ENCODE results near the gene SEZ6L. TPM values are rescaled to one million over a fixed set of nuclear protein-coding genes. Genes with fewer than 3 reads are reported as not detected.

SEZ6L gene
- total and polyA plus RNA-seq, 9 donors, result 0.10 to 0.32 (median 0.15) TPM; not detected in 3

DNA sequence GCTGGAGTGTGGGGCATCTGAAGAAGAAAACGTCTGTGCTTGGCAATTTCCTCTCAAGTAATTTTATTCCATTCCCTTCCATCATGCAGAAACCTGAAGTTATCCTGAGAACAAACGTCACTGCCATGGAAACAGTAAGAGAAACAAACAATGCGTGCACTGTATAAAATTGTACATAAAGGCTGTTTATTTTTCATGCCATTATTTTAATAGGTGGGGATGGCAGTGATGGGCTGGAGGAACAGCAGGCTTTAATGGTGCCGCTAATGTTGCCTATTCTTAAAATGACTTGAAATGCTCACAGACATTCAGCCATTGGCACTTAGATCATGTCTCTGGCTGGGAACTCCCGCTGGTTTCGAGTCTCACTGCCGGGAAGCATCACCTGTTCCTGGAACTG lies 7.5 kb upstream of the SEZ6L start:
- Histone ChIP-seq H3K27ac (no peak overlapping the region), H3K4me3 (no peak overlapping the region), H3K4me1 (ENCODE audit: insufficient read depth) (no peaks in the 10 kb centered on the region), H3K9me3 (no peaks in the 10 kb centered on the region), H3K36me3 (no peaks in the 10 kb centered on the region), H3K27me3 (no peaks in the 10 kb centered on the region)
- WGBS, 3 donors, result 48 to 57% (median 55%) methylated on average over 7 of the region's 7 CpGs
- intact Hi-C loops (cut with DNase I), result no loop called here
- no peak for DNase-seq
- TF ChIP-seq EP300 (IDR thresholded peaks at IDR 0.05), result no peak
- TF ChIP-seq, protein P1, sequence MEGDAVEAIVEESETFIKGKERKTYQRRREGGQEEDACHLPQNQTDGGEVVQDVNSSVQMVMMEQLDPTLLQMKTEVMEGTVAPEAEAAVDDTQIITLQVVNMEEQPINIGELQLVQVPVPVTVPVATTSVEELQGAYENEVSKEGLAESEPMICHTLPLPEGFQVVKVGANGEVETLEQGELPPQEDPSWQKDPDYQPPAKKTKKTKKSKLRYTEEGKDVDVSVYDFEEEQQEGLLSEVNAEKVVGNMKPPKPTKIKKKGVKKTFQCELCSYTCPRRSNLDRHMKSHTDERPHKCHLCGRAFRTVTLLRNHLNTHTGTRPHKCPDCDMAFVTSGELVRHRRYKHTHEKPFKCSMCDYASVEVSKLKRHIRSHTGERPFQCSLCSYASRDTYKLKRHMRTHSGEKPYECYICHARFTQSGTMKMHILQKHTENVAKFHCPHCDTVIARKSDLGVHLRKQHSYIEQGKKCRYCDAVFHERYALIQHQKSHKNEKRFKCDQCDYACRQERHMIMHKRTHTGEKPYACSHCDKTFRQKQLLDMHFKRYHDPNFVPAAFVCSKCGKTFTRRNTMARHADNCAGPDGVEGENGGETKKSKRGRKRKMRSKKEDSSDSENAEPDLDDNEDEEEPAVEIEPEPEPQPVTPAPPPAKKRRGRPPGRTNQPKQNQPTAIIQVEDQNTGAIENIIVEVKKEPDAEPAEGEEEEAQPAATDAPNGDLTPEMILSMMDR (IDR thresholded peaks at IDR 0.05), result no peak
- TF ChIP-seq POLR2A (IDR thresholded peaks at IDR 0.05), result no peak

DNA sequence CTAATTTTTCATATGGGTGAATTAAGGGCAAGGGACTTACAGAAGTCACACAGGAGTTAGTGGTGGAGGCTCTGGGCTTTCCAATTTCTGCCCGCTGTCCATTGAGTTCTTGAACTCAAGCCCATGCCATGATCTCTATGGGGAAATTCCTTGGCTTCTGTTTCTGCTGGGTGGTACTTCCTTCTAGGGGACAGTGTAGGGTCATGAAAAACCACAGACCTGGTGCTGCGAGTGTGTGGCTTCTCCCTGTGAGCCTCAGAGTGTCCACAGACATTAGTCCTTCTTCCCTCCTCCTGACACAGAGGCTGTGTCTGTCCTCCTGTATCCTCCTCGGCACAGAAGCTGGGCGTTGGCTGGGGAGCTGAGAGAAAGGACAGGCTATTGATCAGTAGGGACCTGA lies 6.3 kb upstream of the SEZ6L start:
- H3K27ac ChIP-seq, result no peak overlapping the region
- intact Hi-C loops (cut with DNase I), result no loop called here
- no peaks in the 10 kb centered on the region for H3K4me1 ChIP-seq (ENCODE audit: insufficient read depth)
- TF ChIP-seq EP300 (IDR thresholded peaks at IDR 0.05) (no peak), POLR2A (IDR thresholded peaks at IDR 0.05) (no peak)
- TF ChIP-seq, protein P1 (IDR thresholded peaks at IDR 0.05), result no peak
- no peaks in the 10 kb centered on the region for H3K36me3 ChIP-seq
- H3K9me3 ChIP-seq, result no peaks in the 10 kb centered on the region
- H3K4me3 ChIP-seq, result no peak overlapping the region
- DNase-seq, result no peak
- WGBS, 3 donors, result 69 to 74% (median 72%) methylated on average over 4 of the region's 4 CpGs
- no peaks in the 10 kb centered on the region for H3K27me3 ChIP-seq

DNA sequence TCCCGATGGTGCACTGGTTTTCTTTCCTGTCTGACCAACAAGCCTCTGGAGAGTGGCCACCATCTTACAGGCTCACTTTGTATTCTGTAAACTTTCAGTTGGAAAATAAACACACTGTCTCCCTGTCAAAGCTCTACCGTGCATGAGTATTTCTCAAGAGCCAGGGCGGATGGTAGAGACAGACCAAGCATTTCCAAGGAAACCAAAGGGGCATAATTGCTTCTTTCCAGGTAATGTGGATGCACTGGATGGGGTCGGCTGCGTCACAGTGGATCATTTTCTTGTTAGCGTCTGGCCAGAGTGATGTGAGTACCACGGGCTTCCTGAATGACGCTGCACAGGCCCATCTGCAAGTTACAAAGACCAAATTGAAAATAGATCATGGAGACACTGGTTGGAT lies 5.1 kb upstream of the SEZ6L start:
- intact Hi-C loops (cut with DNase I), result no loop called here
- no peak for DNase-seq
- 60 to 76% (median 63%) methylated on average over 8 of the region's 8 CpGs for WGBS, 3 donors

DNA sequence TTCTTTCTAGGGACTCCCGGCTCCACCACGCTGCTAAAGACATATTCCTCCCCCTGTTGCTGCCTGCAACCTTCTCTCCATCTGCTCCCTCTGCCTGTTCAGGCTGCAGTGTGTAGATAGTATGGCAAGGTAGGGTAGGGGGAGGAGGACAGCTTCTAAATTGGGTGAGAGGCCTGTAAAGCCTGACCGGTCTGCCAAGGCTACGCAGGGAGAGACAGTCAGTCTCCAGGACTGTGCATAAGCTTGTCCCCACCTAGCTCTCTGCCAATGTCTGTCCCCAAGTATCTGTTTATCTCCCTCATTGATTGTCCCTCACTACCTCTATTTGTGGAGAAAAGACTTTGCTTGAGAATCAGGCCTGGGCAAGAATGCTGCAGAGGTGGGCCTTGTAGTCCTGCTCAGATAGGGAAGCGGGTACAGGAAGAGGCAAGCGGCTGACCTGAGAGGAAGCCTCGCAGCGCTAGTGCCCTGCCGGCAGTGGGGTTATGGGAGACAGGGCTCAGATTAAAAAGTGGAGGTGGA lies 871 bp upstream of the SEZ6L start:
- Histone ChIP-seq H3K27ac (no peak overlapping the region), H3K36me3 (no peaks in the 10 kb centered on the region), H3K27me3 (no peaks in the 10 kb centered on the region), H3K9me3 (no peaks in the 10 kb centered on the region), H3K4me3 (no peak overlapping the region), H3K4me1 (ENCODE audit: insufficient read depth) (no peaks in the 10 kb centered on the region)
- intact Hi-C loops (cut with DNase I), result no loop called here
- DNase-seq, result no peak
- no peak for TF ChIP-seq EP300 (IDR thresholded peaks at IDR 0.05)
- 35 to 45% (median 45%) methylated on average over 9 of the region's 9 CpGs for WGBS, 3 donors

More for the DNA sequence above, 5.1 kb upstream of the SEZ6L start:
- H3K4me1 ChIP-seq (ENCODE audit: insufficient read depth), result no peaks in the 10 kb centered on the region
- TF ChIP-seq, protein P1 (IDR thresholded peaks at IDR 0.05), result no peak
- TF ChIP-seq EP300 (IDR thresholded peaks at IDR 0.05) (no peak), POLR2A (IDR thresholded peaks at IDR 0.05) (no peak)
- no peak overlapping the region for H3K4me3 ChIP-seq
- no peaks in the 10 kb centered on the region for H3K9me3 ChIP-seq
- no peaks in the 10 kb centered on the region for H3K27me3 ChIP-seq
- no peaks in the 10 kb centered on the region for H3K36me3 ChIP-seq
- no peak overlapping the region for H3K27ac ChIP-seq

DNA sequence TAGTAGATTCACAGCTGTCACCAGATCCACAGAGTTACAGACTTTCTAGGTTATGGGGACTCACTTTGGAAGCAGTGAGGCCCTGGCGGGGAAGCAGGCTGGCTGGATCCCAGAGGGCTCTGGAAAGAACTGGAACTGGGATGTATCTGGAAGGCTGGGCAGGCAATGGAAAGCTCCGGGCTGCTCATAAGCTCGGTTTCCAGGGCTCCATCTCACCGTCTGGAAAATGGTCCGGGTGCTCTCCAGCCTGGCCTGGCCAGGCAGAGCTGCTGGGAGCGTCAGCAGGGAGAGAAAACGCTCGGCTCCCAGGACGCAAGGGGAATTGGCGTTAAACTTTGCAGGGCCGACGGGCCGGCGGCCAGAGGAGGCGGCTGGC lies 335 bp upstream of the SEZ6L start:
- Histone ChIP-seq H3K27me3 (no peaks in the 10 kb centered on the region), H3K27ac (no peak overlapping the region), H3K4me3 (no peak overlapping the region), H3K9me3 (no peaks in the 10 kb centered on the region), H3K36me3 (no peaks in the 10 kb centered on the region), H3K4me1 (ENCODE audit: insufficient read depth) (no peaks in the 10 kb centered on the region)
- WGBS, 3 donors, result 2 to 5% (median 2%) methylated on average over 9 to 15 of the region's 15 CpGs
- peak in 1 of 5 donors; percentile 26 for DNase-seq
- no peak for TF ChIP-seq EP300 (IDR thresholded peaks at IDR 0.05)
- TF ChIP-seq POLR2A (IDR thresholded peaks at IDR 0.05), result no peak
- TF ChIP-seq, protein P1 (IDR thresholded peaks at IDR 0.05), result no peak
- intact Hi-C loops (cut with DNase I), result no loop called here

All from ovary (tissue), 9 donors.